Esophagus muscularis mucosa (tissue), 4 donors: Measurements from ENCODE around the gene RNF146. TPM values are rescaled to one million over a fixed set of nuclear protein-coding genes. Genes with fewer than 3 reads are reported as not detected.

ENCODE experiments used
- DNase-seq: peaks from one replicate; pipeline ENCODE4 v3.0.0-alpha.2; 2017; ENCODE audit errors: extremely low spot score
- H3K27ac ChIP-seq, 4 donors: fragments of 200-600 bp; sonication (generic); replicated peaks in 1 of 4; 1 replicate in 3 of 4; 2 replicates in 1 of 4; pipeline ENCODE4 v1.5.1; 2016 to 2019; ENCODE audit warnings: mild to moderate bottlenecking in 1 of 4
- H3K27me3 ChIP-seq, 4 donors: fragments of 200-600 bp; sonication (generic); one replicate each; pipeline versions ENCODE4 v1.5.1 to v1.6.0; 2016 to 2019
- H3K36me3 ChIP-seq, 4 donors: fragments of 200-600 bp; sonication (generic); one replicate each; pipeline ENCODE4 v1.5.1; 2016 to 2019
- H3K4me1 ChIP-seq, 4 donors: fragments of 200-600 bp; sonication (generic); one replicate each; pipeline ENCODE4 v1.5.1; 2016 to 2019
- H3K4me3 ChIP-seq, 4 donors: fragments of 200-600 bp; sonication (generic); 1 replicate in 2 of 4; 2 replicates in 2 of 4; pipeline ENCODE4 v1.5.1; 2016 to 2019; ENCODE audit warnings: mild to moderate bottlenecking in 4 of 4, moderate library complexity in 1 of 4
- H3K9me3 ChIP-seq, 4 donors: fragments of 200-600 bp; sonication (generic); 1 replicate in 3 of 4; 2 replicates in 1 of 4; pipeline ENCODE4 v1.5.1; 2016 to 2019
- CTCF ChIP-seq, 3 experiments: fragments of 200-600 bp in 2 of 3; fragments of 450-650 bp in 1 of 3; sonication (generic) in 2 of 3; IDR thresholded peaks; one replicate each; pipeline ENCODE4 v1.5.1; 2017 to 2019; ENCODE audit warnings: antibody characterized with exemption in 3 of 3, mild to moderate bottlenecking in 2 of 3, moderate library complexity in 1 of 3
- EP300 ChIP-seq: sonication (generic); formaldehyde crosslinking; IDR thresholded peaks from one replicate; pipeline ENCODE4 v1.6.1; 2017; ENCODE audit warnings: antibody characterized with exemption
- POLR2A ChIP-seq: fragments of 450-650 bp; IDR thresholded peaks from one replicate; pipeline ENCODE4 v1.6.1; 2017; ENCODE audit warnings: antibody characterized with exemption, moderate library complexity, mild to moderate bottlenecking, low read depth
- POLR2AphosphoS5 ChIP-seq, 2 donors: sonication (generic); formaldehyde crosslinking; IDR thresholded peaks; one replicate each; pipeline ENCODE4 v1.6.1; 2017; ENCODE audit warnings: antibody characterized with exemption in 2 of 2
- WGBS: methylation state at CpG from one replicate; pipeline ENCODE4 v1.1.5; 2018; 5-methylcytosine and 5-hydroxymethylcytosine counted together
- intact Hi-C: fragments of 100-400 bp; cut with DNase I; formaldehyde crosslinking; loops from one replicate; pipeline ENCODE4 v1.15.1; 2023
- total RNA-seq, 4 donors: library from RNA; depleted of rRNA; stranded (reverse); fragments of >200 nt; gene quantifications; one replicate each; pipeline versions ENCODE4 v1.1.0 to v1.2.1, GENCODE V29; 2016

The RNF146 gene
- total RNA-seq, 4 donors from 2014 or later = 48.7 to 57.7 (median 54.8) TPM

DNA sequence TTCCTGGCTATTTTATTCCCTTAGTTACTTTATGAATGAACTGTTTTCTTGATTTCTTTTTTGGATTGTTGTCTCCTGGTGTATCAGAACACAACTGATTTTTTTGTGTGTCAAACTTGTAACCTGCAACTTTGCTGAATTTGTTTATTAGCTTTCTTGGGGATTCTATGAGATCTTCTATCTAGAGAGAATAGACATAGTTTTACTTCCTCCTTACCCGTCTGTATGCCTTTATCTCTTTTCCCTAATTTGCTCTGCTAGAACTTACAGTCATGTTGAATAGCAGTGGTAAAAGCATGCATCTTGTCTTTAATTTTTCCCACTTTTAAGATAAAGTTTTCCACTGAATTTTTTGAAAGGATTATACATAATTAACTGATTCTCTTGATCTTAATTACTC is 13.2 kb downstream of the RNF146 start:
- no peak for DNase-seq
- Histone ChIP-seq H3K27me3 (no peaks in the 10 kb centered on the region), H3K36me3 (peaks cover 9 to 36% (median 22%) of the 10 kb centered on the region in 4 donors), H3K4me3 (no peak overlapping the region), H3K9me3 (no peaks in the 10 kb centered on the region), H3K4me1 (peaks cover 14 to 41% (median 30%) of the 10 kb centered on the region in 4 donors), H3K27ac (no peak overlapping the region)
- intact Hi-C loops = no loop called here
- TF ChIP-seq CTCF (IDR thresholded peaks at IDR 0.05) = no peak
- no peak for TF ChIP-seq EP300
- no peak for TF ChIP-seq POLR2AphosphoS5 (IDR thresholded peaks at IDR 0.05)
- TF ChIP-seq POLR2A = no peak
- WGBS = 73% methylated on average over 1 of the region's 1 CpG

- Histone ChIP-seq H3K36me3 (peaks cover 17 to 55% (median 37%) of the 10 kb centered on the region in 4 donors), H3K4me1 (peaks cover 0 to 21% (median 17%) of the 10 kb centered on the region in 4 donors), H3K27ac (no peak overlapping the region), H3K4me3 (no peak overlapping the region), H3K27me3 (no peaks in the 10 kb centered on the region), H3K9me3 (no peaks in the 10 kb centered on the region)
- 97% methylated on average over 1 of the region's 1 CpG for WGBS
- no peak for DNase-seq
- no peak for TF ChIP-seq POLR2AphosphoS5 (IDR thresholded peaks at IDR 0.05)
- TF ChIP-seq CTCF (IDR thresholded peaks at IDR 0.05) = no peak
- TF ChIP-seq EP300 = no peak
- TF ChIP-seq POLR2A = no peak
- intact Hi-C loops = no loop called here
Observed at GRCh38 chr6:127282184-127282583, 15.5 kb downstream of the RNF146 start.

- Histone ChIP-seq H3K27ac (no peak overlapping the region), H3K4me3 (no peak overlapping the region), H3K27me3 (no peaks in the 10 kb centered on the region), H3K9me3 (no peaks in the 10 kb centered on the region), H3K36me3 (peaks cover 12 to 44% (median 24%) of the 10 kb centered on the region in 4 donors), H3K4me1 (peaks cover 28 to 38% (median 34%) of the 10 kb centered on the region in 4 donors)
- DNase-seq = no peak
- TF ChIP-seq EP300 (no peak), POLR2AphosphoS5 (IDR thresholded peaks at IDR 0.05) (no peak), POLR2A (no peak)
- intact Hi-C loops = no loop called here
Observed at GRCh38 chr6:127288705-127289104, 22.0 kb downstream of the RNF146 start.

DNA sequence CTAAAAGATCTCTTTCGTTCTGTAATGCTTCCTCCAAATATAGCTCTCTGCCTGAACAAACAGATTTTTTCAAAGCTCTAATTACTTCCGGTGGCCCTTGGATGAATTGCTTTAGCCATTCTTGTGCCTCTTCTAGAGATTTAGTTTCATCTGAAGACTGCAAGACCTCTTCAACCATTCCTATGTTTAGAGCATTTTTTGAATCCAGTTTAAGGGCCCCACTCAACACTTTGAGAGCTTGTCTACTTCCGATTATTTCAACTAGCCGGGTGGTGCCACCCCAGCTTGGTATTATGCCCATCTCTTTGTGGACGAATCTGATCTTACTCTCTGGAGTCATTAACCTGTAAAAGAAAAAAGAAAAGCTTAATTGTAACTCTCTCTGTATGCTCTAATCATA is 23.3 kb downstream of the RNF146 start:
- Histone ChIP-seq H3K36me3 (peaks cover 12 to 44% (median 28%) of the 10 kb centered on the region in 4 donors), H3K27ac (no peak overlapping the region), H3K27me3 (no peaks in the 10 kb centered on the region), H3K4me1 (peaks cover 28 to 38% (median 34%) of the 10 kb centered on the region in 4 donors), H3K9me3 (no peaks in the 10 kb centered on the region), H3K4me3 (no peak overlapping the region)
- 78% methylated on average over 5 of the region's 5 CpGs for WGBS
- no peak for DNase-seq
- no peak for TF ChIP-seq EP300
- no peak for TF ChIP-seq CTCF (IDR thresholded peaks at IDR 0.05)
- no peak for TF ChIP-seq POLR2AphosphoS5 (IDR thresholded peaks at IDR 0.05)
- TF ChIP-seq POLR2A = no peak
- intact Hi-C loops = no loop called here

DNA sequence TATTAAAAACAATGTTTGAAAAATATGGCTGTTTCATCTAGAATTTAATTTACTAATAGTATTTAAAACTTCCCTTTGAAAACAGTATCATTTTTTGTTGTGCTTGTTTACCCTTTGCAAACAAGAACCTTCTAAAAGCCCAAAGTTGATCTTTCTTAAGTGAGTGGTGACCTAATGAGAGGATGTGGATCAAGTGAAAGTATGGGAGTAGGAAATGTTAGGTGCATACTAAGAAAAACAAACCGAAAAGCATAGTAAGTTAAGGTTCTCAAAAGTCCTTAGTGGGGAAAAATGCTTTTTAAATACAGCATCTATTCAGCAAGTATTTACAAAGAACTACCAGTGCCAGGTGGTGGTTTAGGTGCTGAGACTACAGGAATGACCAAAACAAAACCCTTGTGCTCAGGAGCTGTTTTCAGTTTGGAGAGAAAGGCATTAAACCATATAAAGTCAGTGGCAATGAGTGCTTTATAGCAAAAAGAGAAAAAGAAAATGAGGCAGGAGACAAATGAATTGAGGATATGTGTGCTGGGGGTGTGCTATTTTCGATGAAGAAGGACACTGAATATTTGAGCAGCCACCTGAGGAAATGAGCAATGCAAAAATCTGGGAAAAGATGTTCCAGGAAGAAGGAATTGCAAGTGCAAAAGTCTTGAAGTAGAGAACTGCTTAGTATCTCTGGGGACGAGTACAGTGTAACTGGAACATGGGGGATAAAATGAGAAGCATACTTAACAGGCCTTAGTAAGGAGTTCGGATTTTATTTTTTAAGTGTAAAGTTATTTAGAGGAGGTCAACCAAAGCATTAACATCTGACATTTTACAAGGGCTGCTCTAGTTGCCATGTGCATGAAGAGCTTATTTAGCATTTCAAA is 24.0 kb downstream of the RNF146 start:
- WGBS = 73% methylated on average over 4 of the region's 4 CpGs
- no peaks in the 10 kb centered on the region for H3K27me3 ChIP-seq
- TF ChIP-seq EP300 (no peak), CTCF (IDR thresholded peaks at IDR 0.05) (no peak), POLR2AphosphoS5 (IDR thresholded peaks at IDR 0.05) (no peak), POLR2A (no peak)
- H3K9me3 ChIP-seq = no peaks in the 10 kb centered on the region
- peaks cover 28 to 38% (median 34%) of the 10 kb centered on the region in 4 donors for H3K4me1 ChIP-seq
- H3K4me3 ChIP-seq = no peak overlapping the region
- intact Hi-C loops = no loop called here
- peaks cover 12 to 41% (median 28%) of the 10 kb centered on the region in 4 donors for H3K36me3 ChIP-seq
- no peak for DNase-seq
- H3K27ac ChIP-seq = no peak overlapping the region
